NT2/D1 (cell line): Measurements from ENCODE around the gene CASK.

ENCODE experiments used
- DNase-seq: peaks from one replicate; pipeline ENCODE4 v3.0.0-alpha.2; 2011; ENCODE audit warnings: low read depth, low spot score
- H3K27me3 ChIP-seq: 2 replicates; pipeline ENCODE4 v1.6.0; 2011; ENCODE audit warnings: mild to moderate bottlenecking; ENCODE audit not compliant: insufficient read length, insufficient read depth
- H3K36me3 ChIP-seq: 2 replicates; pipeline ENCODE4 v1.6.1; 2011; ENCODE audit warnings: mild to moderate bottlenecking, low read length, mixed read lengths; ENCODE audit not compliant: insufficient read depth, insufficient read length
- H3K4me1 ChIP-seq: 2 replicates; pipeline ENCODE4 v1.5.1; 2011; ENCODE audit not compliant: insufficient read depth, insufficient read length
- H3K4me3 ChIP-seq: 2 replicates; pipeline ENCODE4 v1.5.1; 2011; ENCODE audit warnings: low read depth; ENCODE audit not compliant: insufficient read length
- H3K9ac ChIP-seq: 2 replicates; pipeline ENCODE4 v1.6.0; 2011; ENCODE audit warnings: low read depth; ENCODE audit not compliant: insufficient read length
- H3K9me3 ChIP-seq: 2 replicates; pipeline ENCODE4 v1.5.1; 2011; ENCODE audit warnings: mild to moderate bottlenecking, low read length; ENCODE audit not compliant: insufficient read depth
- SUZ12 ChIP-seq: IDR thresholded peaks from 2 replicates; pipeline ENCODE4 v1.6.1; 2011; ENCODE audit not compliant: insufficient read length, insufficient read depth; ENCODE audit errors: extremely low read depth
- YY1 ChIP-seq: IDR thresholded peaks from 2 replicates; pipeline ENCODE4 v1.6.1; 2011; ENCODE audit not compliant: insufficient read length, insufficient read depth
- ZNF274 ChIP-seq: IDR thresholded peaks from 2 replicates; pipeline ENCODE4 v1.6.1; 2011; ENCODE audit warnings: mild to moderate bottlenecking, low read depth, low read length

The CASK gene

GRCh38 chrX:41799661-41800060, 123.7 kb downstream of the CASK start:
- Histone ChIP-seq H3K36me3 (peaks cover 3% of the 10 kb centered on the region), H3K4me3 (no peak overlapping the region), H3K27me3 (no peaks in the 10 kb centered on the region), H3K9me3 (peaks cover 7% of the 10 kb centered on the region; the same call in 1 of the 2 replicates), H3K9ac (no peak overlapping the region), H3K4me1 (no peaks in the 10 kb centered on the region)
- TF ChIP-seq ZNF274 (no peak), YY1 (no peak), SUZ12 (no peak)
- DNase-seq: no peak

GRCh38 chrX:41796577-41796976, 126.8 kb downstream of the CASK start:
- Histone ChIP-seq H3K9me3 (no peaks in the 10 kb centered on the region), H3K27me3 (no peaks in the 10 kb centered on the region), H3K9ac (no peak overlapping the region), H3K4me1 (no peaks in the 10 kb centered on the region), H3K36me3 (peaks cover 3% of the 10 kb centered on the region), H3K4me3 (no peak overlapping the region)
- no peak for DNase-seq
- TF ChIP-seq YY1 (no peak), SUZ12 (no peak), ZNF274 (no peak)

GRCh38 chrX:41796046-41796445, 127.3 kb downstream of the CASK start:
- no peak overlapping the region for H3K4me3 ChIP-seq
- H3K4me1 ChIP-seq: no peaks in the 10 kb centered on the region
- TF ChIP-seq ZNF274 (no peak), YY1 (no peak)
- no peak overlapping the region for H3K9ac ChIP-seq
- H3K9me3 ChIP-seq: no peaks in the 10 kb centered on the region
- H3K36me3 ChIP-seq: peaks cover 3% of the 10 kb centered on the region
- no peak for DNase-seq
- no peaks in the 10 kb centered on the region for H3K27me3 ChIP-seq

DNA sequence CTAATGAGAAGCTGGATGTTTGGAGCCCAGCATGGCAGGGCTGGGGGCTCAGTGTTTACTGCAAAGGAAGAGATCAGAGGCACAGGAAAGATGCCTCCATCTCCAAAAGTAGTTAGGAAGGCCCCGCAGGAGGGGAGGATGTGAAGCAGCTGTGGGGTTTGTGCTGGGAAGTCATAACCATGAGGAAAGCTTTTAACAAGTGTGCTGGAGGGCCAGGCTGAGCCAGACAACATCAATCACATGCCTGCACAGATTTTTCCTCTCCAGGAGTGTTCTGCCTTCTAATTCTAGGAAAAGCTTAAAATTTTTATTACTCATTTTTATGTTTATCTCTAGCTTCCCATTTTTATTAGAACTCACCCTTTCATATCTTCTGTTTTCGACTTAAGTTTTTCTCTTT, 134.0 kb downstream of the CASK start:
- no peak overlapping the region for H3K9ac ChIP-seq
- H3K4me3 ChIP-seq: no peak overlapping the region
- H3K4me1 ChIP-seq: no peaks in the 10 kb centered on the region
- peaks cover 8% of the 10 kb centered on the region for H3K36me3 ChIP-seq
- TF ChIP-seq ZNF274 (no peak), SUZ12 (no peak), YY1 (no peak)
- no peaks in the 10 kb centered on the region for H3K9me3 ChIP-seq
- no peak for DNase-seq
- H3K27me3 ChIP-seq: no peaks in the 10 kb centered on the region

- H3K9me3 ChIP-seq: no peaks in the 10 kb centered on the region
- no peak for TF ChIP-seq ZNF274
- TF ChIP-seq YY1: no peak
- TF ChIP-seq SUZ12: no peak
- no peaks in the 10 kb centered on the region for H3K4me1 ChIP-seq
- H3K9ac ChIP-seq: no peak overlapping the region
- H3K36me3 ChIP-seq: peaks cover 8% of the 10 kb centered on the region
- no peaks in the 10 kb centered on the region for H3K27me3 ChIP-seq
- DNase-seq: no peak
- H3K4me3 ChIP-seq: no peak overlapping the region
Measured at GRCh38 chrX:41785685-41786084, 137.7 kb downstream of the CASK start.

- Histone ChIP-seq H3K27me3 (no peaks in the 10 kb centered on the region), H3K9me3 (no peaks in the 10 kb centered on the region), H3K4me1 (no peaks in the 10 kb centered on the region), H3K36me3 (peaks cover 8% of the 10 kb centered on the region), H3K4me3 (no peak overlapping the region), H3K9ac (no peak overlapping the region)
- TF ChIP-seq YY1 (no peak), ZNF274 (no peak), SUZ12 (no peak)
- DNase-seq: peak; percentile 44
Measured at GRCh38 chrX:41781500-41781899, 141.9 kb downstream of the CASK start.

DNA sequence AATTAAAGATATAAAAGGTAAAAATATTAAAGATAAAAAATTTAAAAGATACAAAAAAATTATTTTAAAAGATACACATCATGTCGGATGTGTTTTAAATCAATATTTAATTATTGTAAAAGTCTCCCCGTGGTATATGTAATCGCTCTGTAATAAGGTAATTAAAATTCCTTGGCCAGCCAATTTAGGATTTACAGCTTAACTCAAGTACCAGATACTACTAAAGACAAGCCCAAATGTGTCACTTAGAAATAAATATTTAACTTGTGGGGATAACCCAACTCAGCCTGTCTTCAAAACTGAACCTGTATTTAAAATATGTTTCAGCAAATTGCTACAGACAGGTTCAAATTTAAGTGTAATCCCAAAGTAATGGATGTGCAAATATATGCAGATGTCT, 143.4 kb downstream of the CASK start:
- H3K4me3 ChIP-seq: no peak overlapping the region
- no peaks in the 10 kb centered on the region for H3K9me3 ChIP-seq
- TF ChIP-seq ZNF274 (no peak), SUZ12 (no peak), YY1 (no peak)
- H3K9ac ChIP-seq: no peak overlapping the region
- no peak for DNase-seq
- no peaks in the 10 kb centered on the region for H3K27me3 ChIP-seq
- H3K36me3 ChIP-seq: no peaks in the 10 kb centered on the region
- H3K4me1 ChIP-seq: no peaks in the 10 kb centered on the region

DNA sequence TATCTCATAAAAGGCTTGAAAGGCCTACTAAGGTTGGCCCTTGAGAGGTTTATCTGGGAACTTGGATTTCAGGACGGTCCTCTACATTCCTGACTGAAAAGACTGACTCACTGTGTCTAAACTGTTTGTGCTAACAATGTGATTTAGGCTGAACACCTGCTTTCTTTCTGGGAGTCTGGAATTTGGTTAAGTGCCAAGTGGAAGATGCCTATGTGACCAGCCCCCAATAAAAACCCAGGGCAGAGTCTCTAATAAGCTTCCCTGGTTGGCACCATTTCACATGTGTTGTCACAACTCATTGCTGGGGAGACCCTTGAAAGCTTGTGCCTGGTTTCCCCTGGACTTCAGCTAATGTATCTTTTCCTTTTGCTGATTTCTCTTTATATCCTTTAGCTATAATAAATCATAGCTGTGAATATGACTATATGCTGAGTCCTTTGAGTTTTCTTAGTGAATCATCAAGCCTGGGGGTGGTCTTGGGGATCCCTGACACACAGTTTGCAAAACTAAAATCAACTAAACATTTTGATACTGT, 144.3 kb downstream of the CASK start:
- TF ChIP-seq YY1 (no peak), ZNF274 (no peak), SUZ12 (no peak)
- H3K4me1 ChIP-seq: no peaks in the 10 kb centered on the region
- no peaks in the 10 kb centered on the region for H3K9me3 ChIP-seq
- no peaks in the 10 kb centered on the region for H3K36me3 ChIP-seq
- H3K9ac ChIP-seq: no peak overlapping the region
- no peaks in the 10 kb centered on the region for H3K27me3 ChIP-seq
- no peak overlapping the region for H3K4me3 ChIP-seq
- no peak for DNase-seq
